ENCODE measurements around the gene GRK5. TPM values are rescaled to one million over a fixed set of nuclear protein-coding genes. Genes with fewer than 3 reads are reported as not detected.

The GRK5 gene
- total RNA-seq, 1 experiment from 2014 or later: 4.5 TPM

DNA sequence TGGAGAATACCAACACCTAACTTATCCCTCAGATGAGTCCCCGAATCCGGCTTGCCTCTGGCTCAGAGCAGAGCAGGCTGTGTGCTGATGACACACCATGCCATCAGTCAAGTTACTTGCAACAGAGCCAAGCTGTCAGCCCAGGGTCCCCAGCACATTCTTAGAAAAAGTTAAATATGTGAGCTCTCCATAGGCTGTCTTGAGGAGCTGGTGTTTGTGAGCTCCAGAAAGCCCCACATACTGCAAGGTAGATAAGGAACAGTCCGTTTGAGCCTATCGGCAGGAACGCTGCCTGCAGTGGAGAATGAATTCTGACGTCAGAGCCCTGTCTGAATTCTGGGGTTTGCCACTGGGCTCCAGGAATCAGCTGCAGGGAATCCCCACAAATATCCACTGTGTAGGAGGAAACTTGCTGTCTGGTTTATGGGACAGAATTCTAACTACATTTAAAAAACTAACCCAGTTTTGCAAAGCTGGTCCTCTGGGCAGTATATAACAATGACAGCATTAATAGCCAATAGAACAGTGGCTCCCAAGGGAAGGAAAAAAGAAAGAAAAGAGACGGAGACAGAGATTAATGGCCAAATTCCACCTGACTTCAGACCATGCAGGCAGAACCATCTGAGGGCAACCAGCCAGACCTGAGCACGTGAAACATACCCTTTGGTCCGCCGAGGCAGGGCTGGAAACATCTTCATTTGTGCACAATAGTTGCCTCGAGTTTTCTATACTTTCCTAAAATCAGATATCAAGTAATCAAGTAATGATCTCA lies 45.5 kb upstream of the GRK5 start:
- no peaks in the 10 kb centered on the region for H3K9me2 ChIP-seq (replicated peaks; ENCODE audit: low read length)
- intact Hi-C loops (cut with micrococcal nuclease): no loop called here
- H3K36me3 ChIP-seq (ENCODE audit: low read depth, low read length): no peaks in the 10 kb centered on the region; the same call in 1 of the 2 replicates
- H3F3A ChIP-seq (ENCODE audit: low read length, unreplicated experiment): peaks cover 5% of the 10 kb centered on the region
- ChIA-PET CTCF (no interaction called here), POLR2A (ENCODE audit: unreplicated experiment) (no interaction called here)
- peaks cover 13% of the 10 kb centered on the region for H3K79me2 ChIP-seq (ENCODE audit: low read length)
- H3K4me2 ChIP-seq (ENCODE audit: low read length): no peak overlapping the region
- H3K27ac ChIP-seq (ENCODE audit: low read length): no peak overlapping the region
- no peaks in the 10 kb centered on the region for H4K20me1 ChIP-seq (ENCODE audit: low read length)
- H3K4me1 ChIP-seq (ENCODE audit: insufficient read depth, low read length): peaks cover 14% of the 10 kb centered on the region
- TF ChIP-seq EZH2 (IDR thresholded peaks at IDR 0.05; ENCODE audit: low read length, unreplicated experiment) (no peak), EZH2phosphoT487 (IDR thresholded peaks at IDR 0.05; ENCODE audit: borderline replicate concordance, low read length) (no peak)
- TF ChIP-seq, protein P1, sequence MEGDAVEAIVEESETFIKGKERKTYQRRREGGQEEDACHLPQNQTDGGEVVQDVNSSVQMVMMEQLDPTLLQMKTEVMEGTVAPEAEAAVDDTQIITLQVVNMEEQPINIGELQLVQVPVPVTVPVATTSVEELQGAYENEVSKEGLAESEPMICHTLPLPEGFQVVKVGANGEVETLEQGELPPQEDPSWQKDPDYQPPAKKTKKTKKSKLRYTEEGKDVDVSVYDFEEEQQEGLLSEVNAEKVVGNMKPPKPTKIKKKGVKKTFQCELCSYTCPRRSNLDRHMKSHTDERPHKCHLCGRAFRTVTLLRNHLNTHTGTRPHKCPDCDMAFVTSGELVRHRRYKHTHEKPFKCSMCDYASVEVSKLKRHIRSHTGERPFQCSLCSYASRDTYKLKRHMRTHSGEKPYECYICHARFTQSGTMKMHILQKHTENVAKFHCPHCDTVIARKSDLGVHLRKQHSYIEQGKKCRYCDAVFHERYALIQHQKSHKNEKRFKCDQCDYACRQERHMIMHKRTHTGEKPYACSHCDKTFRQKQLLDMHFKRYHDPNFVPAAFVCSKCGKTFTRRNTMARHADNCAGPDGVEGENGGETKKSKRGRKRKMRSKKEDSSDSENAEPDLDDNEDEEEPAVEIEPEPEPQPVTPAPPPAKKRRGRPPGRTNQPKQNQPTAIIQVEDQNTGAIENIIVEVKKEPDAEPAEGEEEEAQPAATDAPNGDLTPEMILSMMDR (conservative IDR thresholded peaks at IDR 0.05; ENCODE audit: low read depth, low read length): no peak
- no peak overlapping the region for H3K9ac ChIP-seq (ENCODE audit: low read length)
- BruUV-seq (replicated peaks): no TSS peak
- H2AFZ ChIP-seq (ENCODE audit: low read length): no peak overlapping the region
- ATAC-seq (0 out of 2 replicates have a peak, but pooled peaks have one; percentile 19), DNase-seq (peak; percentile 23)
- no peaks in the 10 kb centered on the region for H3K9me3 ChIP-seq (ENCODE audit: low read length)
- no peak overlapping the region for H3K4me3 ChIP-seq (ENCODE audit: low read length)
- H3K27me3 ChIP-seq (ENCODE audit: low read length): no peaks in the 10 kb centered on the region

DNA sequence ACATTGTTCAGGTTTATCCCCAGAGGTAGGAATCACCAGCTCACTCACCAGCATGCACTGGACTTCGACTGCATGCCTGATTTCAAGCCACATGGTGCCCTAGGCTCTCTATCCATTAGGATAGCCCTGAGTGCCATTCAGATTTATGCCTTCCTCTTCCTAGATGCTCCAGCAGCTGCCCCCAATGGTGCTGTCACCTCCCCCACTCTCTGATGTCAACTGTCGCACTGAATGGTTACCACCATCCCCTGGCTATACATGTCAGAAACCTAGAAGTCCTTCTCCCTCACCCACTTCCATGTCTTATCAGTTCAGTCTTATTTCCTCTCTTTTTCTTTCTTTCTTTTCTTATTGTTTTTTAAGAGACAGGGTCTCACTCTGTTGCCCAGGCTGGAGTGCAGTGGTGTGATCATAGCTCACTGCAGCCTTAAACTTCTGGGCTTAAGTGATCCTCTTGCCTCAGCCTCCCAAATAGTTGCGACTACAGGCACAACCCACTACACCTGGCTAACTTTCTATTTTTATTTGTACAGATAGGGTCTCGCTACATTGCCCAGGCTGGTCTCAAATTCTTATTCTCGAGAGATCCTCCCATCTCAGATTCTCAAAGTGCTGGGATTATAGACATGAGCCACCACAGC lies 44.8 kb upstream of the GRK5 start:
- ChIA-PET CTCF (no interaction called here), POLR2A (ENCODE audit: unreplicated experiment) (no interaction called here)
- no peak overlapping the region for H3K9ac ChIP-seq (ENCODE audit: low read length)
- intact Hi-C loops (cut with micrococcal nuclease): no loop called here
- H3K9me2 ChIP-seq (replicated peaks; ENCODE audit: low read length): no peaks in the 10 kb centered on the region
- no peak for DNase-seq
- H3K4me1 ChIP-seq (ENCODE audit: insufficient read depth, low read length): peaks cover 14% of the 10 kb centered on the region
- H3K4me3 ChIP-seq (ENCODE audit: low read length): no peak overlapping the region
- peaks cover 5% of the 10 kb centered on the region for H3F3A ChIP-seq (ENCODE audit: low read length, unreplicated experiment)
- H3K79me2 ChIP-seq (ENCODE audit: low read length): peaks cover 13% of the 10 kb centered on the region
- no peak for ATAC-seq
- BruUV-seq (replicated peaks): no TSS peak
- H3K4me2 ChIP-seq (ENCODE audit: low read length): no peak overlapping the region
- H3K9me3 ChIP-seq (ENCODE audit: low read length): no peaks in the 10 kb centered on the region
- TF ChIP-seq EZH2 (IDR thresholded peaks at IDR 0.05; ENCODE audit: low read length, unreplicated experiment): no peak
- TF ChIP-seq, protein P1 (conservative IDR thresholded peaks at IDR 0.05; ENCODE audit: low read depth, low read length): no peak
- no peak for TF ChIP-seq EZH2phosphoT487 (IDR thresholded peaks at IDR 0.05; ENCODE audit: borderline replicate concordance, low read length)
- no peaks in the 10 kb centered on the region for H3K27me3 ChIP-seq (ENCODE audit: low read length)
- H2AFZ ChIP-seq (ENCODE audit: low read length): no peak overlapping the region
- no peaks in the 10 kb centered on the region; the same call in 1 of the 2 replicates for H3K36me3 ChIP-seq (ENCODE audit: low read depth, low read length)
- H3K27ac ChIP-seq (ENCODE audit: low read length): no peak overlapping the region
- no peaks in the 10 kb centered on the region for H4K20me1 ChIP-seq (ENCODE audit: low read length)
